ENCODE results near the gene EFNA5.
"Not testable (repeated sequence)": the region's sequence is repeated elsewhere in the genome, so short reads cannot be mapped to it uniquely, and the experiment has no call there.

EFNA5 gene

DNA sequence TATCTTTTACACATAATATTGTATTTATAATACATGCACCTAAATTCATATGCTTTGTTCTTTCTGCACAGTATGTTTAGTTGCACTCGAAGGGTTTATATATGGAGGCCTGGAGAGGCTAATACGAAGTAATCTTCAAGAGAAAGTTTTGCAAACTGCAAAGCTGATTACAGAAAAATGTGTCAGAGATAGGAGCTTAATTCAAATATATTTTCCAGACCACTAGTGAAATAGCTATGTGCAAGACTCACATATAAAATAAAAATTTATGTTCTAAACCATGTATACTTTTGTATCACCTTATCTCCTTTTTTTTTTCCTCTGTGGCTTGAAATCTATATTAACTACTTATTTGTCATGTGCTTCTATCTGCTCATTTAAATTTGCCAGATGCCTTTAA, 313.8 kb downstream of the EFNA5 start:
- DNase-seq = no peak

DNA sequence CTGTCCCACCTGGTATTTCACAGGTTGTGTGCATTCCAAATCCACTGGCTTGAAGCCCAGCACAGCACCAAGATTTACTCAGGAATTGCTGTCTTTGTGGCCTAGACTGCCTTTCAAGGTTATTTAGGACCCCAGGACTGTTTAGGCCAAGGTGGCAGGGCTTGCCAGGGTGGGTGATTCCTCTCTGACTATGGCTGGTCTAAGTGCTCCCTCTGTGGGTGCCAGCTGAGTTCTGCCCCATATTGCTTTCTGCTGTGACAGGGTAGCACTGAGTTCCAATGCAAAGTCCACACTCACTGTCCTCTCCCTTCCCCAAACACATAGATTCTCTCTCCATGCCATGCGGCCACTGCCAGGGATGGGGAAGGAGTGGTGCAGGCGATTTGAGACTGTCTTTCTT, 318.2 kb downstream of the EFNA5 start:
- no peak for DNase-seq

DNA sequence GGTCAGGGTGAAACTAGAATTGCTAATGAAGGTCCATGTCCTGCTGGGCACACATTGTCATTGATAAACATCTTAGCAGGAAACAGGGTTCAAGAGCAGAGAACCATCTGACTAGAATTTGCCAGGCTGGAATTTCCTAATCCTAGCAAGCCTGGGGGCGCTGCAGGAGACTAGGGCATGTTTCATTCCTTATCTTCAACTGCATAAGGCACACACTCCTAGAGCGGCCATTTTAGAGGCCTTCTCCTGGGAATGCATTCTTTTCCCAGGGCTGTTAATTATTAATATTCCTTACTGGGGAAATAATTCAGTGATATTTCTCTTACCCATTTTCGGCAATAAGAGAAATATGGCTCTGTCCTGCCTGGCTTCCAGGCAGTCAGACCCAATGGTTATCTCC, 324.2 kb downstream of the EFNA5 start:
- DNase-seq = not testable (repeated sequence)

DNA sequence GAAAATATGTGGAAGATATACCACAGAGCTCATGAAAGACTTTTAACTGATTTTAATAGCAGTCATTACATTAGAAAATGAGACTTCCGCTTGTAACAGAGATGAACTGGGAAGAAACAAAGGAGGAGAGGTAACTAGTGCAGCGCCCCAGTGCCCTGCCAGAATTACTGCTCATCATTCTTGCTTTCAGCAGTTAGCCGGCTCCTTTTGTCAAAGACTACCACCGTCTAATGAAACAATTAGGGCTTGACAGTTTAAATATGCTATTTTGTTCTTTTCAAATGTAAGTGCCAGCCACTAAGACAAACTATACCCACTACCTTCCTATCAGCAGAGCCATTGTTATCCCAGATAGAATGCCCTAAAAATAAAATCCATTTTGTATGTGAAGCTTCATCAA, 328.4 kb downstream of the EFNA5 start:
- no peak for DNase-seq

DNA sequence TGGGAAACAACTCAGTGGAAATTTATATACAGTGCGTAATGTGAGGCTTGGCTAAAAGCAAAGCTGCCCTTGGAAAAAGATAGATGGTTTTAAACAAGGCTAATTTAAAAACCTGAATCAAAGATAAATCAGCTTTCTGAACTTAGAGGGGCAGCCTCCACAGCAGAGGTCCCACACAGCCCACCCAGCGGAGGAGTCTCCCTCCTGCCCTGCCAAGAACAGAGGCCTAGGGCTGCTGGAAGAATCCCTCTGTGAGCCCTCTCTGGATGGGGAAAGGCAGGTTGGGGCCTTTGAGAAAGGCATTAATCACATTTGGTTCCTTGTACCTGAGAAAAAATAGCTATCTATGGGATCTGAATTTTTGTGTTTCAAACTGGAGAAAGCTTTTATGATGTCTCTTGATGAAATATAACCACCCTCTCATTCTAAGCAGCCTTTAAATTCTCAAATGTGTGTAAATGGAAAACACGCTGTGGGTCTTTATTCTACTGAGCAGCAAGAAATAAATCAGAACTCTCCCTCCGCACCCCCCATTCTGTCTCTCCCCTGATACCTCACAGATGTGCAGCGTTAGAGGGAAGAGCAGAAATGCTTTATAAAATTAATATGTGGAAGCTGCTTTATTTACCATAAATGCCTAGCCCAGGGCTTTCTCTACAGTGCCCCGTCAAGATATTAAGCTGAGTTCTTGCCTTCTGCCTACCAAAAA, 329.2 kb downstream of the EFNA5 start:
- DNase-seq = no peak

DNA sequence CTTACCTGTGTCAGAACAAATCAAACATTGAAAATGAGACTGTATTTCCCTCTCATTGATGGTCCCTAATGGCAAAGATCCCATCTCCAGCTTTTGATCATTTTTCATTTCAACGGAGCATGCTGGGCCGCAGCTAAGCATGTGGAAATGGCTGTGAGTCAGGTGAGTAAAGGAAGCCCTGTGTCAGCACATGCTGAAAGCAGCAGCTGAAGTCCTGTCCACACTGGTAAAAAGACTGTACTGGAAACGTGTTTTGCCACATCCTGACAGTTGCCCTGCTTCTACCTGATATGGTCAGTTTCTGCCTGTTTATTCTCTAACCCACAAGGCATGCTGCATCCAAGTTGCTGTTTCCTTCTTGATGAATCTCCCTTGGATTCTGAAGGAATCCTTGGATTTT, 330.1 kb downstream of the EFNA5 start:
- no peak for DNase-seq

DNA sequence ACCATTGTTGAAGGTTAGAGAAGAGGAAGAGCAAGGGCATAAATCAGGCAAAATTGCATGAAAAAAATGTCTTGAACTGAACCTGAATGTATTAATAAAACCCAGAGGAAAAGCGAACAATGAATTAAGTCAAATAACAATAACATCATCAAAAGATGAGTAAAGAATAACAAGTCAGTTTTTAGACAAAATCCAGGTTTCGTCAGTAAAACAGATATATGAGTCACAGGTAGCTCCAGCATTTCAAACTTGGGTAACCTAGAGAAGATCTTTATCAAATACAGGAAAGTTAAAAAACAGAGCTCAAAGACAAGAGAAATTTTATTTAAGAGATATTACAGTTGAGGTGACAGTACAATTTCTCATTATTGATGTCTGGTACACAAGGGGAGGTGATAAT, 332.4 kb downstream of the EFNA5 start:
- DNase-seq = no peak

DNA sequence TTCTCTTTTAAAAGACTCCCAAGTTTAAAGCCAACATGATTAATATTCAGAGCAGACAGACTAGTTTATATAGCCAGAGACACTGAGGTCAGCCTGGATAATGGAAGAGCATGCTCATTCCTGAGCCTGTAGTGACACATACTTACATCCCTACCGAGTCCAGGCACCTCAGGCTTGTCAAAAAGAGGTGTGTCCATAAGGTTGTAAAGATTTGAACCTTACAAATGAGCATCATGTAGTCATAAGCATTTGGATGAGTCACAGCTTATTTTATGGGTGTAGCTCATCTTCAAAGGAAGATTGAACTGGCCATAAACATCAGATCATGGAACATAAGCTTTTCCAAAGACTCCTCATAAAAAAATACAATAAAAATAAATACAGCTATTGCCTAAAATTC, 333.5 kb downstream of the EFNA5 start:
- DNase-seq = no peak

DNA sequence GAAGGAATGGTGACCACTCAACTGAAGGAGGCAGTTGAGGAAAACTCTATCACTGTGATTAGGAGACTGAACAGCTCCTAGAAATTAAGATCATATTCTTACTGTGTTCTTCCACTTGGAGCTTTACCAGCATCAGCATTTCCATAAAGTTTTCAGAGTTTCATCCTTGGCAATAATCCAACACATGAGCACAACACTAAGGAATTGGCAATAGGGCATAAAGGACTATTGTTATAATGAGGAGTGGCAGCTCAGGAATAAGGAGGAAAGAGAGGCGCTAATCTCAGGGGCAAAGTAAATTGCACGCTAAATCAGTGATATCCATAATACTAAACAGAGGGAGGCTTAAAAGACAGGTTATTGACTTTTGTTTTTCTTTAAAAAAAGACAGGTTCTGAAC, 338.9 kb downstream of the EFNA5 start:
- DNase-seq = no peak

DNA sequence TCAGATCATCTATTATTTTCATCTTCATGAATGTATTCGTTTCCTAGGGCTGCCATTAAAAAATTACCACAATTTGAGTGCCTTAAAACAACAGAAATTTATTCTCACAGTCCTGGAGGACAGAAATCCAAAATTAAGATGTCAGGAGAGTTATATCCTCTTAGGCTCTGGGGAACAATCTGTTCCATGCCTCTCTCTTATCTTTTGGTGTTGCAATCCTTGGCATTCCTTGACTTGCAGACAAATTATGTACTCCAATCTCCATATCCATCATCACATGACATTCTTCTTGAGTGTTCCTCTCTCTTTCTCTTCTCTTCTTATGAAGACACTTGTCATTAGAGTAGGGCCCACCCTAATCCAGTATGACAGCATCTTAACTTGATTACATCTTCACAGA, 339.4 kb downstream of the EFNA5 start:
- DNase-seq = no peak

DNA sequence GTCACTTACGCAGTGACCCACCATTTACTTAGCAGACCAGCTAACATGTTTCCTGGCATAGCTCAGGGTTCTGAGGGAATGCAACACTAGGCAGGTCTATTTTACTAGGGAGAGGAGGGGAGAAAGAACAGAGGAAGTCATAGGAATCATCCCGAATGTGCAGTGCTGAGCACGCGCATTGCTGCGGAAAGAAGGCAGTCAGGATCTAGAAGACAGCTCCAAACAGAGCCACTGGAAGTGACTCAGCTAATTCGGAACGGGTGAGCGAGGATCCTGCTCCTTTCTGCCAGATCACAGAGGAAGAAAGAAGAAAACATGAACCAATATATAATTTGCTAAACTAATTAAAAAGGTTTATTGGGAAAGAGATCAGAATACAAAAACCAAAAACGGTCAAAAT, 339.8 kb downstream of the EFNA5 start:
- DNase-seq = no peak

DNA sequence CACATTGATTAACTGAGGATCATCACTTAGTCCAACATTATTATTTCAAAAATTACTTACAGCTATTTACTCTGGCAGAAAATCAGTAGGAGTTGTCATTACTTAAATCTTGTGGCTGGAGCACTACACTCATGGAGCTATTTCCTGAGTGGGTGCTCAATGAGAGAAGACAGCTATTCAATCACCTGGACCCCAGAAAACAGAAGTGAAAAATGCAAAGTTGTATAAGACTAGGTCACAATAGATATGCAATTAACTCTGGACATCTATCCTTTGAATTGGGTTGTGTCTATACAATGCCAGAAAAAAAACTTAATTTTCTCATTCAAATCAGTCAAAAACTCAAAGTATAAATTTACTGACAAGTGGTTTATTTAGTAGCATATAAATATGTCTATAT, 340.9 kb downstream of the EFNA5 start:
- DNase-seq = no peak
